Measurements from ENCODE around the gene LILRB1. TPM values are rescaled to one million over a fixed set of nuclear protein-coding genes. Genes with fewer than 3 reads are reported as not detected.
"Not testable (repeated sequence)": the region's sequence is repeated elsewhere in the genome, so short reads cannot be mapped to it uniquely, and the experiment has no call there.

Gene LILRB1
- not detected for total RNA-seq

- DNase-seq (ENCODE audit: low spot score in 2 of 2); FAIRE-seq: not testable (repeated sequence)
These were observed at the start of gene LILRB1 for GRCh38 chr19:54630262-54630661. LILRB1 (plus strand) TSS chr19:54630484; CDS start chr19:54631074, 590 bp downstream.

GRCh38 chr19:54586397-54586796 lies 43.9 kb upstream of the LILRB1 start:
- no peak for FAIRE-seq
- no peak for DNase-seq (ENCODE audit: low spot score in 2 of 2)

GRCh38 chr19:54587026-54587425 lies 43.3 kb upstream of the LILRB1 start:
- no peak for FAIRE-seq
- no peak for DNase-seq (ENCODE audit: low spot score in 2 of 2)

GRCh38 chr19:54593445-54593844 lies 36.8 kb upstream of the LILRB1 start, which contains the start of gene LILRA1:
LILRA1 (plus strand) TSS chr19:54593632; CDS start chr19:54594245, 613 bp downstream.
- not testable (repeated sequence) for FAIRE-seq

GRCh38 chr19:54593931-54594626 lies 36.2 kb upstream of the LILRB1 start:
- FAIRE-seq; DNase-seq (ENCODE audit: low spot score in 2 of 2): not testable (repeated sequence)

More at GRCh38 chr19:54593445-54593844, 36.8 kb upstream of the LILRB1 start, which contains the start of gene LILRA1:
- DNase-seq (ENCODE audit: low spot score in 2 of 2), result not testable (repeated sequence)

GRCh38 chr19:54594737-54595136 lies 35.5 kb upstream of the LILRB1 start:
- no peak for DNase-seq (ENCODE audit: low spot score in 2 of 2)
- no peak for FAIRE-seq

GRCh38 chr19:54595680-54596436 lies 34.4 kb upstream of the LILRB1 start:
- FAIRE-seq; DNase-seq (ENCODE audit: low spot score in 2 of 2): not testable (repeated sequence)

GRCh38 chr19:54600212-54600611 lies 30.1 kb upstream of the LILRB1 start:
- no peak for DNase-seq (ENCODE audit: low spot score in 2 of 2)

GRCh38 chr19:54606230-54606629 lies 24.1 kb upstream of the LILRB1 start:
- DNase-seq (ENCODE audit: low spot score in 2 of 2) (no peak), FAIRE-seq (no peak)

More at GRCh38 chr19:54600212-54600611, 30.1 kb upstream of the LILRB1 start:
- FAIRE-seq, result no peak

GRCh38 chr19:54606891-54607784 lies 23.1 kb upstream of the LILRB1 start:
- no peak for DNase-seq (ENCODE audit: low spot score in 2 of 2)
- FAIRE-seq, result no peak

- no peak for DNase-seq (ENCODE audit: low spot score in 2 of 2)
- no peak for FAIRE-seq
These were observed 22.5 kb upstream of the LILRB1 start for GRCh38 chr19:54607785-54608150.

- DNase-seq (ENCODE audit: low spot score in 2 of 2) (no peak), FAIRE-seq (no peak)
These were observed 22.1 kb upstream of the LILRB1 start for GRCh38 chr19:54608205-54608604.

- no peak for FAIRE-seq
- no peak for DNase-seq (ENCODE audit: low spot score in 2 of 2)
These were observed 21.5 kb upstream of the LILRB1 start for GRCh38 chr19:54608792-54609191.

GRCh38 chr19:54609356-54609791 lies 20.9 kb upstream of the LILRB1 start:
- FAIRE-seq (no peak), DNase-seq (ENCODE audit: low spot score in 2 of 2) (no peak)

- FAIRE-seq (no peak), DNase-seq (ENCODE audit: low spot score in 2 of 2) (no peak)
These were observed 17.9 kb upstream of the LILRB1 start for GRCh38 chr19:54612428-54612827.

GRCh38 chr19:54614726-54615125 lies 15.6 kb upstream of the LILRB1 start:
- DNase-seq (ENCODE audit: low spot score in 2 of 2), result no peak
- FAIRE-seq, result no peak

- FAIRE-seq, result no peak
- no peak for DNase-seq (ENCODE audit: low spot score in 2 of 2)
These were observed 14.2 kb upstream of the LILRB1 start for GRCh38 chr19:54616057-54616456.

- FAIRE-seq, result no peak
- no peak for DNase-seq (ENCODE audit: low spot score in 2 of 2)
These were observed 13.3 kb upstream of the LILRB1 start for GRCh38 chr19:54616821-54617560.

GRCh38 chr19:54620464-54620863 lies 9.8 kb upstream of the LILRB1 start:
- DNase-seq (ENCODE audit: low spot score in 2 of 2), result no peak
- no peak for FAIRE-seq

GRCh38 chr19:54622431-54622830 lies 7.9 kb upstream of the LILRB1 start:
- no peak for DNase-seq (ENCODE audit: low spot score in 2 of 2)
- FAIRE-seq, result no peak
